ENCODE results near the gene ZNF827. TPM values are rescaled to one million over a fixed set of nuclear protein-coding genes. Genes with fewer than 3 reads are reported as not detected.

The ZNF827 gene
- total and polyA plus RNA-seq, 2 of the 13 experiments (the other 11 are each of a cell fraction or from before 2014, with no cell fraction given) = 2.8 TPM

GRCh38 chr4:145935253-145936141 is 3.1 kb downstream of the ZNF827 start (continued):
- TF ChIP-seq ZMAT3 (CRISPR knock-in tag; conservative IDR thresholded peaks at IDR 0.05) (no peak), AHR (CRISPR knock-in tag; IDR thresholded peaks at IDR 0.05) (no peak), ZNF609 (CRISPR knock-in tag; IDR thresholded peaks at IDR 0.05; ENCODE audit: borderline replicate concordance) (no peak), EED (CRISPR knock-in tag; IDR thresholded peaks at IDR 0.05) (no peak), HDAC1 (CRISPR knock-in tag; IDR thresholded peaks at IDR 0.05) (peak; percentile 19; the same call in 1 of the 2 replicates), MXD3 (CRISPR knock-in tag; IDR thresholded peaks at IDR 0.05) (no peak), ZBED4 (CRISPR knock-in tag; IDR thresholded peaks at IDR 0.05; ENCODE audit: borderline replicate concordance) (no peak), ZNF180 (CRISPR knock-in tag; IDR thresholded peaks at IDR 0.05; ENCODE audit: borderline replicate concordance, low read depth) (no peak), ZNF264 (CRISPR knock-in tag; IDR thresholded peaks at IDR 0.05) (no peak), ZNF414 (CRISPR knock-in tag; IDR thresholded peaks at IDR 0.05) (no peak), ZKSCAN1 (IDR thresholded peaks at IDR 0.05; ENCODE audit: low read length) (no peak), HNF4G (IDR thresholded peaks at IDR 0.05; ENCODE audit: borderline replicate concordance, low read depth, low read length) (no peak), HNF4G (CRISPR knock-in tag; IDR thresholded peaks at IDR 0.05; ENCODE audit: borderline replicate concordance, low read depth) (no peak), ZNF672 (CRISPR knock-in tag; IDR thresholded peaks at IDR 0.05) (no peak), KLF11 (CRISPR knock-in tag; IDR thresholded peaks at IDR 0.05) (no peak), ZNF883 (CRISPR knock-in tag; IDR thresholded peaks at IDR 0.05; ENCODE audit: not compliant biosample characterization) (no peak), POLR2A (IDR thresholded peaks at IDR 0.05; ENCODE audit: insufficient read depth in 1 of 2, low read depth in 2 of 2, low read length in 2 of 2) (peak; percentile 28 to 39; a peak in 1 of 4 replicates), ZNF275 (CRISPR knock-in tag; IDR thresholded peaks at IDR 0.05; ENCODE audit: borderline replicate concordance) (no peak), FOXA3 (CRISPR knock-in tag; IDR thresholded peaks at IDR 0.05) (no peak)

All from HepG2 (cell line).